Upper lobe of left lung (tissue), 4 donors: Measurements from ENCODE around the gene CEP162.

Experiments used
- CTCF ChIP-seq, 6 experiments: fragments of 450-650 bp in 4 of 6; fragments of 200-600 bp in 2 of 6; sonication (generic) in 2 of 6; IDR thresholded peaks; one replicate each; pipeline ENCODE4 v1.5.1; 2016 to 2019; ENCODE audit warnings: antibody characterized with exemption in 6 of 6
- POLR2A ChIP-seq, 4 donors: fragments of 450-650 bp; IDR thresholded peaks; one replicate each; pipeline ENCODE4 v1.5.1; 2016 to 2017; ENCODE audit warnings: antibody characterized with exemption in 4 of 4, mild to moderate bottlenecking in 2 of 4

- TF ChIP-seq CTCF (IDR thresholded peaks at IDR 0.05) (peak in 1 of 6 experiments; percentile 10), POLR2A (IDR thresholded peaks at IDR 0.05) (no peak)
Measured at GRCh38 chr6:84123186-84123585, 104.3 kb downstream of the CEP162 start.
